Measurements from ENCODE around the gene RNF144B. TPM values are rescaled to one million over a fixed set of nuclear protein-coding genes. Genes with fewer than 3 reads are reported as not detected.

The RNF144B gene
- total and polyA plus RNA-seq, 2 of the 8 experiments (the other 6 are each of a cell fraction or from before 2014, with no cell fraction given), result 1.8 to 11.2 TPM

DNA sequence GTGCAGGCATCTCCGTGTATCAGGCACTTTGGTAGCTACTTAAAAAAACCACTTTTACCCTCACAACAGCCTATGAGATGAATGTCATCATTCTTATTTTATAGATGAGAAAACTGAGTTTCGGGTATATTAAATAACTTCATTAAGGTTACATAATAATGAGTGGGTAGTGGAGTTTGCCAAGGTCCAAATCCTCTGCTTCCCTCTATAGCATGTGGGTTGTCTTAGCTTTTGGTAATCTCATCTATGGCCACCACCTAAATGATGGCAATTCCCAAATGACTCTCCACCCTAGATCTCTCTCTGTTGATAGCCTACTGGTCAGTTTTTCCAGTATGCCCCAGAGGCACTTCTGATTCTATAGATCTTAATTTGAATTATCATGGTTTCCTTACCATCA lies 3.7 kb upstream of the RNF144B start:
- Histone ChIP-seq H2AK5ac (ENCODE audit: low read depth, low read length) (no peak overlapping the region), H2BK15ac (ENCODE audit: low read length) (no peak overlapping the region), H3K56ac (replicated peaks; ENCODE audit: insufficient read length, low read depth, low read length) (no peak overlapping the region), H3K36me3 (ENCODE audit: control insufficient read depth in 2 of 4, insufficient read depth in 4 of 4, low read length in 3 of 4) (no peaks in the 10 kb centered on the region), H3K4me3 (ENCODE audit: extremely low read depth in 1 of 4, insufficient read depth in 2 of 4, low read depth in 3 of 4, low read length in 4 of 4) (no peak overlapping the region), H3K14ac (ENCODE audit: insufficient read length) (no peak overlapping the region), H2BK20ac (ENCODE audit: low read length) (no peak overlapping the region), H4K20me1 (replicated peaks in 1 of 2; ENCODE audit: control insufficient read depth in 1 of 2, insufficient read depth in 2 of 2, low read length in 2 of 2) (no peaks in the 10 kb centered on the region), H2BK12ac (ENCODE audit: low read depth, low read length) (no peak overlapping the region), H3K9ac (replicated peaks in 1 of 4; ENCODE audit: extremely low read depth in 1 of 4, low read depth in 3 of 4, low read length in 3 of 4) (no peak overlapping the region), H3K23me2 (ENCODE audit: low read depth, low read length) (peaks cover 2% of the 10 kb centered on the region; the same call in 1 of the 2 replicates), H3K4ac (replicated peaks; ENCODE audit: insufficient read length, low read depth, low read length) (no peak overlapping the region), H4K91ac (replicated peaks; ENCODE audit: insufficient read length, low read length) (no peak overlapping the region), H4K8ac (ENCODE audit: extremely low read depth, insufficient read depth, low read length) (no peak overlapping the region), H3K18ac (ENCODE audit: extremely low read depth, low read length) (no peak overlapping the region), H2BK120ac (replicated peaks; ENCODE audit: low read depth, low read length) (no peak overlapping the region), H3K27ac (ENCODE audit: low read depth, low read length) (no peak overlapping the region), H3K79me2 (ENCODE audit: control insufficient read depth in 1 of 2, insufficient read depth in 2 of 2, low read length in 2 of 2) (no peaks in the 10 kb centered on the region), H4K5ac (ENCODE audit: insufficient read length, low read depth, low read length) (no peak overlapping the region), H3K4me2 (ENCODE audit: insufficient read depth in 1 of 2, low read depth in 2 of 2, low read length in 2 of 2) (no peak overlapping the region), H3K79me1 (ENCODE audit: low read depth, low read length) (no peaks in the 10 kb centered on the region; the same call in 1 of the 2 replicates), H3K23ac (ENCODE audit: insufficient read length) (no peak overlapping the region), H3K9me3 (ENCODE audit: insufficient read depth in 2 of 2, low read depth in 1 of 2, low read length in 1 of 2) (no peaks in the 10 kb centered on the region), H2BK5ac (ENCODE audit: low read depth, low read length) (no peak overlapping the region), H2AFZ (ENCODE audit: low read length) (no peak overlapping the region), H3K27me3 (replicated peaks in 1 of 4; ENCODE audit: control insufficient read depth in 3 of 4, extremely low read depth in 1 of 4, insufficient read depth in 3 of 4, low read length in 3 of 4) (no peaks in the 10 kb centered on the region), H3K4me1 (replicated peaks in 1 of 4; ENCODE audit: control insufficient read depth in 3 of 4, insufficient read depth in 4 of 4, low read length in 3 of 4) (peaks cover 0 to 8% (median 6%) of the 10 kb centered on the region in 4 experiments; a peak in 4 of 7 replicates)
- FAIRE-seq (no peak), DNase-seq (ENCODE audit: low read depth in 1 of 2, low spot score in 2 of 2) (no peak)
- whole genome bisulfite sequencing, 2 experiments (ENCODE audit: extremely low coverage in 1 of 2, insufficient coverage in 1 of 2, insufficient read length in 1 of 2, insufficient replicate concordance in 2 of 2, low coverage in 1 of 2, low lambda C conversion rate in 2 of 2, missing lambda C conversion rate in 1 of 2), result 85% methylated on average over 2 of the region's 2 CpGs; no CpG with 5 or more reads in 1 of the 2 experiments
- CTCF ChIA-PET (ENCODE audit: partially characterized antibody), result no interaction called here
- POLR2A ChIA-PET (ENCODE audit: partially characterized antibody), result no interaction called here
- TF ChIP-seq CREB1 (IDR thresholded peaks at IDR 0.05), result no peak
- no peak for TF ChIP-seq GABPA (IDR thresholded peaks at IDR 0.05; ENCODE audit: borderline replicate concordance, insufficient read depth, low read length)
- no peak for TF ChIP-seq CEBPB (IDR thresholded peaks at IDR 0.05; ENCODE audit: low read depth, low read length)
- TF ChIP-seq FOSL1 (IDR thresholded peaks at IDR 0.05; ENCODE audit: insufficient read depth, low read depth, low read length), result no peak
- no peak for TF ChIP-seq SUZ12 (IDR thresholded peaks at IDR 0.05; ENCODE audit: low read length)
- no peak for TF ChIP-seq NRF1 (IDR thresholded peaks at IDR 0.05; ENCODE audit: low read depth, low read length)
- TF ChIP-seq HDAC6 (IDR thresholded peaks at IDR 0.05; ENCODE audit: low read depth, low read length), result no peak
- TF ChIP-seq RNF2 (IDR thresholded peaks at IDR 0.05; ENCODE audit: borderline replicate concordance, low read depth, low read length, missing control alignments, poor library complexity, severe bottlenecking), result no peak
- no peak for TF ChIP-seq ASH2L (IDR thresholded peaks at IDR 0.05; ENCODE audit: low read length)
- no peak for TF ChIP-seq JUN (IDR thresholded peaks at IDR 0.05; ENCODE audit: low read depth, low read length)
- TF ChIP-seq POLR2AphosphoS5 (IDR thresholded peaks at IDR 0.05; ENCODE audit: low read depth, low read length), result no peak
- no peak for TF ChIP-seq POU5F1 (IDR thresholded peaks at IDR 0.05; ENCODE audit: low read depth, low read length)
- TF ChIP-seq EZH2 (IDR thresholded peaks at IDR 0.05; ENCODE audit: low read depth, low read length, severe bottlenecking), result no peak
- TF ChIP-seq BRCA1 (IDR thresholded peaks at IDR 0.05; ENCODE audit: low read depth, low read length), result no peak
- TF ChIP-seq SP2 (IDR thresholded peaks at IDR 0.05; ENCODE audit: low read length), result no peak

All from H1 (cell line).